GM12878 (cell line): ENCODE data around the gene MGRN1. TPM values are rescaled to one million over a fixed set of nuclear protein-coding genes. Genes with fewer than 3 reads are reported as not detected.
A peak's percentile ranks its signal among the peaks of the same experiment; 100 is the strongest.

Experiments
- ATAC-seq: fragments of 200-7000 bp; cut with Tn5 transposase; 3 replicates; pipeline ENCODE4 v1.9.1; 2020; ENCODE audit warnings: mild to moderate bottlenecking, moderate library complexity
- BruUV-seq: library from RNA; stranded (reverse); fragments of 400-500 nt; replicated peaks from 2 replicates; lab custom pipeline; 2021; lab: Mats Ljungman, UMichigan
- CTCF ChIA-PET: fragments of 300-600 bp; sonication (Branson Sonifier 250); formaldehyde crosslinking; extraction: SDS; loops from one replicate; lab custom pipeline; 2021; ENCODE audit warnings: inconsistent platforms; lab: Yijun Ruan, JAX
- POLR2A ChIA-PET: fragments of 350-600 bp; formaldehyde crosslinking; extraction: SDS; loops from one replicate; lab custom pipeline; 2021; ENCODE audit warnings: inconsistent platforms; lab: Charles Lee
- RAD21 ChIA-PET: fragments of 300-600 bp; sonication (Branson Sonifier 250); formaldehyde crosslinking; loops from one replicate; lab custom pipeline; 2023; ENCODE audit warnings: antibody characterized with exemption; ENCODE audit not compliant: unreplicated experiment; lab: Charles Lee
- SMC1A ChIA-PET: fragments of 300-600 bp; sonication (Branson Sonifier 250); formaldehyde crosslinking; loops from one replicate; lab custom pipeline; 2023; ENCODE audit not compliant: unreplicated experiment, uncharacterized antibody; lab: Charles Lee
- DNase-seq: peaks from one replicate; pipeline ENCODE4 v3.0.0-alpha.2; 2011; ENCODE audit warnings: low read depth, low spot score
- FAIRE-seq: peaks from 3 replicates; lab custom pipeline; 2011; peaks lifted over from hg19 to GRCh38; lab: Jason Lieb, UNC
- H2AFZ ChIP-seq: 2 replicates; pipeline ENCODE4 v1.6.0; 2011; ENCODE audit warnings: low read depth, low read length, control low read depth; ENCODE audit not compliant: control insufficient read depth
- H3K27ac ChIP-seq: 2 replicates; pipeline ENCODE4 v1.5.1; 2011; ENCODE audit warnings: control low read depth; ENCODE audit not compliant: control insufficient read depth, insufficient read depth
- H3K27me3 ChIP-seq, 2 experiments: replicated peaks in 1 of 2; 2 replicates each; pipeline versions ENCODE4 v1.6.0 to v1.6.1; 2011; ENCODE audit warnings: low read length in 1 of 2; ENCODE audit not compliant: control insufficient read depth in 2 of 2, insufficient read depth in 2 of 2
- H3K36me3 ChIP-seq, 2 experiments: 2 replicates each; pipeline ENCODE4 v1.5.1; 2011; ENCODE audit warnings: low read length in 1 of 2; ENCODE audit not compliant: control insufficient read depth in 2 of 2, insufficient read depth in 2 of 2
- H3K4me1 ChIP-seq: 2 replicates; pipeline ENCODE4 v1.6.1; 2011; ENCODE audit warnings: mild to moderate bottlenecking, low read length, moderate library complexity, mixed read lengths; ENCODE audit not compliant: control insufficient read depth, insufficient read depth
- H3K4me2 ChIP-seq: 2 replicates; pipeline ENCODE4 v1.6.0; 2011; ENCODE audit warnings: control low read depth; ENCODE audit not compliant: control insufficient read depth, insufficient read depth
- H3K4me3 ChIP-seq: fragments of 200-600 bp; sonication (generic); 2 replicates; pipeline ENCODE4 v1.5.1; 2016
- H3K79me2 ChIP-seq: 2 replicates; pipeline ENCODE4 v1.6.0; 2011; ENCODE audit warnings: low read length; ENCODE audit not compliant: control insufficient read depth, insufficient read depth
- H3K9ac ChIP-seq: 2 replicates; pipeline ENCODE4 v1.8.0; 2011; ENCODE audit warnings: low read length, control low read depth, mixed read lengths; ENCODE audit not compliant: control insufficient read depth, insufficient read depth
- H3K9me3 ChIP-seq: replicated peaks from 3 replicates; pipeline ENCODE4 v1.5.1; 2011; ENCODE audit warnings: mild to moderate bottlenecking, low read length; ENCODE audit not compliant: control insufficient read depth, insufficient read depth
- H4K20me1 ChIP-seq: 2 replicates; pipeline ENCODE4 v1.6.0; 2011; ENCODE audit not compliant: control insufficient read depth, insufficient read depth
- ATF7 ChIP-seq: fragments of 450-650 bp; IDR thresholded peaks from 2 replicates; pipeline ENCODE4 v1.6.1; 2016; ENCODE audit warnings: low read depth, mild to moderate bottlenecking
- IKZF1 ChIP-seq: fragments of 450-650 bp; conservative IDR thresholded peaks from 2 replicates; pipeline ENCODE4 v1.6.1; 2017; ENCODE audit warnings: antibody characterized with exemption, mild to moderate bottlenecking
- JUNB ChIP-seq: IDR thresholded peaks from 2 replicates; pipeline ENCODE4 v1.6.1; 2016; ENCODE audit warnings: antibody characterized with exemption, mild to moderate bottlenecking
- KDM1A ChIP-seq: fragments of 200-600 bp; sonication (generic); IDR thresholded peaks from 2 replicates; pipeline ENCODE4 v1.6.1; 2016; ENCODE audit warnings: borderline replicate concordance
- NR2C1 ChIP-seq: fragments of 450-650 bp; IDR thresholded peaks from 2 replicates; pipeline ENCODE4 v1.6.1; 2017; ENCODE audit warnings: antibody characterized with exemption, mild to moderate bottlenecking, moderate library complexity
- NR2F1 ChIP-seq: fragments of 450-650 bp; conservative IDR thresholded peaks from 2 replicates; pipeline ENCODE4 v1.6.1; 2017; ENCODE audit warnings: mild to moderate bottlenecking
- NRF1 ChIP-seq: conservative IDR thresholded peaks from 2 replicates; pipeline ENCODE4 v1.6.1; 2011; ENCODE audit warnings: mild to moderate bottlenecking, low read depth, low read length, improper control_type of control experiment
- PAX5 ChIP-seq: IDR thresholded peaks from 2 replicates; pipeline ENCODE4 v1.6.1; 2011; ENCODE audit warnings: low read depth, low read length, borderline replicate concordance
- POLR2A ChIP-seq: IDR thresholded peaks from 2 replicates; pipeline ENCODE4 v1.6.1; 2011; ENCODE audit warnings: low read depth, mild to moderate bottlenecking, low read length
- ZNF384 ChIP-seq: IDR thresholded peaks from 2 replicates; pipeline ENCODE4 v1.6.1; 2012; ENCODE audit warnings: low read depth, mild to moderate bottlenecking, low read length, improper control_type of control experiment, borderline replicate concordance
- WGBS: methylation state at CpG from one replicate; pipeline ENCODE4 v1.1.6; 2016; ENCODE audit warnings: low lambda C conversion rate; ENCODE audit not compliant: insufficient replicate concordance, insufficient coverage; ENCODE audit errors: missing lambda C conversion rate; 5-methylcytosine and 5-hydroxymethylcytosine counted together
- in situ Hi-C: fragments of 300-500 bp; cut with MboI; formaldehyde crosslinking; loops from 9 replicates; pipeline ENCODE4 v1.14.3; 2018; ENCODE audit warnings: mixed read lengths
- intact Hi-C: fragments of 100-400 bp; cut with micrococcal nuclease; formaldehyde crosslinking; loops from one replicate; pipeline ENCODE4 v1.14.2; 2022; ENCODE audit not compliant: unreplicated experiment
- polyA plus RNA-seq, 11 experiments: library from polyadenylated mRNA; depleted of rRNA in 4 of 11; unstranded in 6 of 11; stranded (reverse) in 5 of 11; fragments of >200 nt; fragmentation: Nextera tagmentation in 4 of 11; fragmentation: Illumina TruSeq in 1 of 11; extraction: Ambion mirVana in 4 of 11; extraction: Trizol in 1 of 11; gene quantifications; 1 replicate in 1 of 11; 2 replicates in 10 of 11; pipeline versions ENCODE4 v1.2.1 to v1.2.3, GENCODE V29; 2011 to 2016; ENCODE audit warnings: inconsistent platforms in 2 of 11, missing spikeins in 2 of 11, low read depth in 1 of 11
- total RNA-seq, 4 experiments: library from RNA; depleted of rRNA in 3 of 4; stranded (reverse); fragments of >200 nt in 3 of 4; fragmentation: Illumina TruSeq in 1 of 4; extraction: Trizol in 1 of 4; gene quantifications; 2 replicates each; pipeline versions ENCODE4 v1.2.1 to v1.2.3, GENCODE V29; 2013 to 2021
- TF ChIP-seq, protein P1 (sequence below): IDR thresholded peaks from 2 replicates; pipeline ENCODE4 v1.6.1; 2011; ENCODE audit warnings: low read depth, mild to moderate bottlenecking, low read length, moderate library complexity, borderline replicate concordance; ENCODE audit errors: extremely low read depth
- TF ChIP-seq, protein P2 (sequence below): fragments of 450-650 bp; IDR thresholded peaks from 2 replicates; pipeline ENCODE4 v1.6.1; 2018; ENCODE audit warnings: borderline replicate concordance, mild to moderate bottlenecking; ENCODE audit not compliant: partially characterized antibody
- TF ChIP-seq, protein P3 (sequence below): IDR thresholded peaks from 2 replicates; pipeline ENCODE4 v1.6.1; 2011; ENCODE audit warnings: mild to moderate bottlenecking, low read depth, low read length, moderate library complexity; ENCODE audit not compliant: insufficient replicate concordance

MGRN1 gene
- total and polyA plus RNA-seq, 10 of the 15 experiments (the other 5 are each of a cell fraction or from before 2014, with no cell fraction given) = 0.35 to 86.7 (median 14.6) TPM

DNA sequence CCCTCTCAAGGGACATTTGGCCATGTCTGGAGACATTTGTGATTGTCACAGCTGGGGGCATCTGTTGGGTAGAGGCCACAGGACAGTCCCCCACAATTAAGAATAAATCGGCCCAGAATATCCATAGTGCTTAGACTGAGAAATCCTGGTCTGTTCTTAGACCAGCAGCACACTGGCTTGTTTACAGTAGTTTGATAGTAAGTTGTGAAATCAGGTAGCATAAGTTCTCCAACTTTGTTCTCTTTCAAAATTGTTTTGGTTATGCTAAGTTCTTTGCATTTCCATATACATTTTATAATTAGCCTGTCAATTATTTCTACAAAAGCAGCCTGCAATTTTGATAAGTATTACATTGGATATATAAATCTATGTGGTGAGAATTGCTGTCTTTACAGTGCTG lies 6.8 kb downstream of the MGRN1 start:
- H2AFZ ChIP-seq = no peak overlapping the region
- H3K4me2 ChIP-seq = no peak overlapping the region
- no peak for FAIRE-seq
- in situ Hi-C loops = no loop called here
- peaks cover 44% of the 10 kb centered on the region for H3K79me2 ChIP-seq
- POLR2A ChIA-PET = interaction anchor here (0.6 to 1.4 kb wide), 2 partner anchors 15 to 321 kb away, joined by 3 read pairs; no protein-coding TSS in a partner anchor
- TSS peak; percentile 38 for BruUV-seq
- intact Hi-C loops = no loop called here
- ATAC-seq = no peak
- SMC1A ChIA-PET = no interaction called here
- peaks cover 2% of the 10 kb centered on the region; the same call in 1 of the 3 replicates for H3K9me3 ChIP-seq
- WGBS = 100% methylated on average over 1 of the region's 1 CpG
- no peak overlapping the region for H3K9ac ChIP-seq
- H3K4me3 ChIP-seq = no peak overlapping the region
- DNase-seq = no peak
- no peaks in the 10 kb centered on the region; the same call in 1 of the 2 replicates for H4K20me1 ChIP-seq
- H3K4me1 ChIP-seq = peaks cover 7% of the 10 kb centered on the region
- peaks cover 6 to 7% of the 10 kb centered on the region in 2 experiments; a peak in 3 of 4 replicates for H3K36me3 ChIP-seq
- RAD21 ChIA-PET = no interaction called here
- no peaks in the 10 kb centered on the region for H3K27me3 ChIP-seq
- CTCF ChIA-PET = interaction anchor here (1.3 kb wide), 1 partner anchor 19 kb away, joined by 3 read pairs; no protein-coding TSS in a partner anchor
- TF ChIP-seq, protein P1, sequence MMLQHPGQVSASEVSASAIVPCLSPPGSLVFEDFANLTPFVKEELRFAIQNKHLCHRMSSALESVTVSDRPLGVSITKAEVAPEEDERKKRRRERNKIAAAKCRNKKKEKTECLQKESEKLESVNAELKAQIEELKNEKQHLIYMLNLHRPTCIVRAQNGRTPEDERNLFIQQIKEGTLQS = no peak
- TF ChIP-seq IKZF1 (no peak), NR2C1 (no peak), JUNB (no peak), POLR2A (no peak), NR2F1 (no peak), PAX5 (no peak), KDM1A (no peak), ZNF384 (no peak), NRF1 (no peak), ATF7 (no peak)
- TF ChIP-seq, protein P2, sequence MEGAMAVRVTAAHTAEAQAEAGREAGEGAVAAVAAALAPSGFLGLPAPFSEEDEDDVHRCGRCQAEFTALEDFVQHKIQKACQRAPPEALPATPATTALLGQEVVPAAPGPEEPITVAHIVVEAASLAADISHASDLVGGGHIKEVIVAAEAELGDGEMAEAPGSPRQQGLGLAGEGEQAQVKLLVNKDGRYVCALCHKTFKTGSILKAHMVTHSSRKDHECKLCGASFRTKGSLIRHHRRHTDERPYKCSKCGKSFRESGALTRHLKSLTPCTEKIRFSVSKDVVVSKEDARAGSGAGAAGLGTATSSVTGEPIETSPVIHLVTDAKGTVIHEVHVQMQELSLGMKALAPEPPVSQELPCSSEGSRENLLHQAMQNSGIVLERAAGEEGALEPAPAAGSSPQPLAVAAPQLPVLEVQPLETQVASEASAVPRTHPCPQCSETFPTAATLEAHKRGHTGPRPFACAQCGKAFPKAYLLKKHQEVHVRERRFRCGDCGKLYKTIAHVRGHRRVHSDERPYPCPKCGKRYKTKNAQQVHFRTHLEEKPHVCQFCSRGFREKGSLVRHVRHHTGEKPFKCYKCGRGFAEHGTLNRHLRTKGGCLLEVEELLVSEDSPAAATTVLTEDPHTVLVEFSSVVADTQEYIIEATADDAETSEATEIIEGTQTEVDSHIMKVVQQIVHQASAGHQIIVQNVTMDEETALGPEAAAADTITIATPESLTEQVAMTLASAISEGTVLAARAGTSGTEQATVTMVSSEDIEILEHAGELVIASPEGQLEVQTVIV = no peak
- TF ChIP-seq, protein P3, sequence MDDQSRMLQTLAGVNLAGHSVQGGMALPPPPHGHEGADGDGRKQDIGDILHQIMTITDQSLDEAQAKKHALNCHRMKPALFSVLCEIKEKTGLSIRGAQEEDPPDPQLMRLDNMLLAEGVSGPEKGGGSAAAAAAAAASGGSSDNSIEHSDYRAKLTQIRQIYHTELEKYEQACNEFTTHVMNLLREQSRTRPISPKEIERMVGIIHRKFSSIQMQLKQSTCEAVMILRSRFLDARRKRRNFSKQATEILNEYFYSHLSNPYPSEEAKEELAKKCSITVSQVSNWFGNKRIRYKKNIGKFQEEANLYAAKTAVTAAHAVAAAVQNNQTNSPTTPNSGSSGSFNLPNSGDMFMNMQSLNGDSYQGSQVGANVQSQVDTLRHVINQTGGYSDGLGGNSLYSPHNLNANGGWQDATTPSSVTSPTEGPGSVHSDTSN = no peak
- no peak overlapping the region for H3K27ac ChIP-seq
